GM23338 (cell line): Measurements from ENCODE around the gene TCERG1. TPM values are rescaled to one million over a fixed set of nuclear protein-coding genes. Genes with fewer than 3 reads are reported as not detected.

Source experiments
- ATAC-seq: fragments of 200-7000 bp; cut with Tn5 transposase; 3 replicates; pipeline ENCODE4 v1.9.1; 2020
- DNase-seq: peaks from one replicate; pipeline ENCODE4 v3.0.0-alpha.2; 2015; ENCODE audit warnings: low spot score
- H2AFZ ChIP-seq: fragments of 200-600 bp; sonication (generic); 2 replicates; pipeline ENCODE4 v1.8.0; 2016; ENCODE audit warnings: antibody characterized with exemption, mild to moderate bottlenecking, moderate library complexity
- H3F3A ChIP-seq: fragments of 200-600 bp; sonication (generic); replicated peaks from 2 replicates; pipeline ENCODE4 v1.8.0; 2017; ENCODE audit warnings: antibody characterized with exemption, mixed run types, low read depth
- H3K27ac ChIP-seq: fragments of 200-600 bp; sonication (generic); 2 replicates; pipeline ENCODE4 v1.6.1; 2016; ENCODE audit warnings: low read depth
- H3K27me3 ChIP-seq: fragments of 200-600 bp; sonication (generic); 2 replicates; pipeline ENCODE4 v1.8.0; 2016; ENCODE audit warnings: mild to moderate bottlenecking, mixed run types, moderate library complexity; ENCODE audit not compliant: insufficient read depth
- H3K36me3 ChIP-seq: fragments of 200-600 bp; sonication (generic); 2 replicates; pipeline ENCODE4 v1.8.0; 2016; ENCODE audit warnings: mild to moderate bottlenecking; ENCODE audit not compliant: insufficient read depth
- H3K4me1 ChIP-seq: fragments of 200-600 bp; sonication (generic); 2 replicates; pipeline ENCODE4 v1.8.0; 2016; ENCODE audit warnings: mild to moderate bottlenecking, moderate library complexity; ENCODE audit not compliant: insufficient read depth
- H3K4me2 ChIP-seq: fragments of 200-600 bp; sonication (generic); 2 replicates; pipeline ENCODE4 v1.7.1; 2017; ENCODE audit warnings: mixed run types
- H3K4me3 ChIP-seq: fragments of 200-600 bp; sonication (generic); 2 replicates; pipeline ENCODE4 v1.6.1; 2016; ENCODE audit warnings: mixed run types
- H3K79me2 ChIP-seq: fragments of 200-600 bp; sonication (generic); replicated peaks from 2 replicates; pipeline ENCODE4 v1.8.0; 2017; ENCODE audit warnings: mild to moderate bottlenecking; ENCODE audit not compliant: insufficient read depth
- H3K9me2 ChIP-seq: fragments of 200-600 bp; sonication (generic); 2 replicates; pipeline ENCODE4 v1.8.0; 2017; ENCODE audit not compliant: insufficient read depth
- H4K20me1 ChIP-seq: fragments of 200-600 bp; sonication (generic); replicated peaks from 2 replicates; pipeline ENCODE4 v1.8.0; 2017; ENCODE audit warnings: mild to moderate bottlenecking; ENCODE audit not compliant: insufficient read depth
- H3K27ac Mint-ChIP-seq: 2 replicates; pipeline ENCODE4 v1.8.0; 2020; ENCODE audit warnings: inconsistent platforms, mild to moderate bottlenecking, moderate library complexity, mixed read lengths
- H3K27me3 Mint-ChIP-seq: 3 replicates; pipeline ENCODE4 v1.8.0; 2022; ENCODE audit warnings: low read depth, mild to moderate bottlenecking, moderate library complexity, mixed read lengths, inconsistent platforms; ENCODE audit not compliant: insufficient read depth, poor library complexity
- H3K36me3 Mint-ChIP-seq: 3 replicates; pipeline ENCODE4 v1.8.0; 2021; ENCODE audit warnings: low read depth, mild to moderate bottlenecking, inconsistent platforms, moderate library complexity, mixed read lengths
- H3K4me1 Mint-ChIP-seq: 3 replicates; pipeline ENCODE4 v1.8.0; 2020; ENCODE audit warnings: mild to moderate bottlenecking, inconsistent platforms, mixed read lengths
- H3K4me3 Mint-ChIP-seq: 3 replicates; pipeline ENCODE4 v1.8.0; 2021; ENCODE audit warnings: moderate library complexity, mild to moderate bottlenecking, inconsistent platforms, mixed read lengths
- H3K9me3 Mint-ChIP-seq: 3 replicates; pipeline ENCODE4 v1.8.0; 2020; ENCODE audit warnings: moderate library complexity, mild to moderate bottlenecking, inconsistent platforms, mixed read lengths
- CREB1 ChIP-seq: fragments of 250-450 bp; sonication (Bioruptor Pico); IDR thresholded peaks from 2 replicates; pipeline ENCODE4 v1.5.0; 2020; ENCODE audit warnings: low read depth, mild to moderate bottlenecking, moderate library complexity
- ETS1 ChIP-seq: IDR thresholded peaks from 2 replicates; pipeline ENCODE4 v1.6.1; 2016; ENCODE audit warnings: antibody characterized with exemption
- EZH2 ChIP-seq: fragments of 200-600 bp; sonication (generic); IDR thresholded peaks from one replicate; pipeline ENCODE4 v1.8.0; 2017; ENCODE audit warnings: antibody characterized with exemption, mild to moderate bottlenecking, low read depth; ENCODE audit not compliant: unreplicated experiment
- EZH2phosphoT487 ChIP-seq: fragments of 200-600 bp; sonication (generic); IDR thresholded peaks from one replicate; pipeline ENCODE4 v1.8.1; 2018; ENCODE audit warnings: antibody characterized with exemption; ENCODE audit not compliant: unreplicated experiment
- JUNB ChIP-seq: IDR thresholded peaks from one replicate; pipeline ENCODE4 v1.6.1; 2016; ENCODE audit warnings: antibody characterized with exemption; ENCODE audit not compliant: unreplicated experiment
- POLR2AphosphoS5 ChIP-seq: IDR thresholded peaks from 2 replicates; pipeline ENCODE4 v1.6.1; 2016; ENCODE audit warnings: antibody characterized with exemption, low read depth
- ZNF114 ChIP-seq: fragments of 250-450 bp; sonication (Bioruptor Pico); IDR thresholded peaks from 2 replicates; pipeline ENCODE4 v1.5.0; 2020; ENCODE audit warnings: mild to moderate bottlenecking, moderate library complexity
- ZNF331 ChIP-seq: fragments of 250-450 bp; sonication (Bioruptor Pico); IDR thresholded peaks from 2 replicates; pipeline ENCODE4 v1.5.0; 2020; ENCODE audit warnings: low read depth, mild to moderate bottlenecking, moderate library complexity
- ZNF462 ChIP-seq: fragments of 250-450 bp; sonication (Bioruptor Pico); IDR thresholded peaks from 2 replicates; pipeline ENCODE4 v1.5.0; 2020; ENCODE audit warnings: mild to moderate bottlenecking, moderate library complexity
- polyA plus RNA-seq: library from polyadenylated mRNA; unstranded; fragments of >200 nt; fragmentation: Nextera tagmentation; extraction: Ambion mirVana; gene quantifications from 2 replicates; pipeline ENCODE4 v1.2.1, GENCODE V29; 2016
- total RNA-seq: library from RNA; depleted of rRNA; stranded (reverse); fragments of >200 nt; shearing (Covaris generic); gene quantifications from 2 replicates; pipeline ENCODE4 v1.2.3, GENCODE V29; 2014

The TCERG1 gene
- total and polyA plus RNA-seq, 2 experiments from 2014 or later, result 127 to 178 TPM

- no peak for TF ChIP-seq JUNB
Observed at GRCh38 chr5:146544232-146544631, 97.1 kb downstream of the TCERG1 start (continued).

- H3K36me3 ChIP-seq, result no peaks in the 10 kb centered on the region
- no peaks in the 10 kb centered on the region for H3K36me3 Mint-ChIP-seq
Observed at GRCh38 chr5:146548781-146549449, 101.8 kb downstream of the TCERG1 start.

More at GRCh38 chr5:146548781-146549449, 101.8 kb downstream of the TCERG1 start:
- no peak overlapping the region for H3K4me2 ChIP-seq
- no peaks in the 10 kb centered on the region for H4K20me1 ChIP-seq
- no peak overlapping the region for H3K27ac ChIP-seq
- Mint-ChIP-seq H3K4me3 (no peak overlapping the region), H3K9me3 (no peaks in the 10 kb centered on the region), H3K4me1 (0 out of 3 replicates have a peak, but pooled peaks cover 2% of the 10 kb centered on the region), H3K27ac (no peak overlapping the region), H3K27me3 (no peaks in the 10 kb centered on the region)
- H3K27me3 ChIP-seq, result no peaks in the 10 kb centered on the region
- TF ChIP-seq ZNF462 (CRISPR knock-in tag) (no peak), EZH2 (no peak), JUNB (no peak), ETS1 (no peak), CREB1 (no peak), EZH2phosphoT487 (no peak), POLR2AphosphoS5 (no peak), ZNF331 (CRISPR knock-in tag) (no peak), ZNF114 (CRISPR knock-in tag) (no peak)
- ATAC-seq (no peak), DNase-seq (no peak)
- no peaks in the 10 kb centered on the region for H3K4me1 ChIP-seq
- no peak overlapping the region for H3K4me3 ChIP-seq
- H3F3A ChIP-seq, result no peaks in the 10 kb centered on the region
- no peak overlapping the region for H2AFZ ChIP-seq
- no peaks in the 10 kb centered on the region for H3K79me2 ChIP-seq
- H3K9me2 ChIP-seq, result no peaks in the 10 kb centered on the region
